GM18858 (cell line): ENCODE measurements around the gene SNX4.
"Not testable (repeated sequence)": the region's sequence is repeated elsewhere in the genome, so short reads cannot be mapped to it uniquely, and the experiment has no call there.

Experiments
- ATAC-seq: cut with Tn5 transposase; IDR thresholded peaks from one replicate; pipeline ENCODE4 v1.9.1; 2021; ENCODE audit not compliant: unreplicated experiment

Gene SNX4

GRCh38 chr3:125405515-125405914, 114.5 kb downstream of the SNX4 start:
- ATAC-seq = not testable (repeated sequence)

DNA sequence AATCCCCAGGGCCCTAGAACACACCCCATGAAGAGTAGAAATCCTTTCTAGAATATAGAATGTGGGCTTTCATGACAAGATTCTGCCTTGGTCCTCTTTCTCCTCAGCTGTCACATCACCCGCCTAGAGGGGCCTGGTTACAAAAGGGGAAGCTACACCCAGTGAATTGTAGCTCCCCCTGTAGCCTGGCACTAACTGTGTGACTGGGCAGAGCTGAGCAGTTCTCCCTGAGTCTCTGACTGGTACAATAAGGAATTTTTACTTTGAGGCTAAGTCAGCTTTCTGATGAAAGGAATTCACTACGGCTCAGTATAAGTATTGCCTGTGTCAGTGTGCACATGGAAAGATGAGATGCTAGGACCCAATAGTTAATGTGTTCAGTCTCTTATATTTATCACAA, 116.2 kb downstream of the SNX4 start:
- ATAC-seq = no peak

GRCh38 chr3:125402639-125403038, 117.4 kb downstream of the SNX4 start:
- ATAC-seq = no peak

DNA sequence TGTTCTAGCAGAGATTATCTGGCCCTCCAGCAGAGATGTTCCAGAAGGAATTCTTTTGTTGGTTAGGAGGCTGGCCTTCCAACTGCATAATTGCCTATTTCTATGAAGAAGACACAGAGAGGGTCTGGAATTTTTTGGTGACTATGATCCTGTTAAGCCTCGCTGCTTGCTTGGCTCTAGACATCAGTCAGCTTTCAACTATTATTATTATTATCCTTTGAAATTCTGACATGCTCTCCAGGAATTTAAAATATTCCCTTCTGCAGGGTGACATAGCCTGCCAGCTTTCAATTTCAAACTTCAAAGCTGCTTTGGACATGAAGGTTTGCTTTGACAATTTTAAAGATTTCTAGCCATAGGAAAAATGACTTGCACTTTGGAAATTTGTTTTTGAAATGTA, 118.6 kb downstream of the SNX4 start:
- no peak for ATAC-seq

DNA sequence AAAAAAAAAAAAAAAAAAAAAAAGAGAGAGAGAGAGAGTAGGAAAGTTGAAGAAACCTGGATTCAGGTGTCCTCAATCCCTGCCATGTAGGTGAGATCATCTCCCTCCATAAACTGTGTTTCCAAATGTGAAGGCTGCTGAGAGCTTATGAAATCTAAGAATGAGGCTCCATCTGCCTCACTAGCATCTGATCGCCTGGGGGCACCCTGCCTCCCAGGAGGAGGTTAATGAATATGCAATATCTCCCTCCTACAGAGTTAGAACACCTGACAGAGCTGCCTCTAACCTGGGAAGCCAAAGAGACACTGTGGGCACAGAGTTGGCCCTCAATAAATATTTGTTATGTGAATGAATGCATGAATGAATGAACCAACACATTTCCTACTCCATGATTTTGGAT, 121.0 kb downstream of the SNX4 start:
- ATAC-seq = no peak
